RWPE2 (cell line): ENCODE results near the gene MGMT.

Source experiments
- ATAC-seq: fragments of 200-7000 bp; cut with Tn5 transposase; 3 replicates; pipeline ENCODE4 v1.9.1; 2021; ENCODE audit warnings: low read depth
- DNase-seq: peaks from one replicate; pipeline ENCODE4 v3.0.0-alpha.2; 2020; ENCODE audit warnings: low spot score
- H3K27ac ChIP-seq: fragments of 450-650 bp; 2 replicates; pipeline ENCODE4 v1.5.1; 2017; ENCODE audit warnings: mild to moderate bottlenecking; ENCODE audit not compliant: poor library complexity, severe bottlenecking
- H3K27me3 ChIP-seq: fragments of 250-450 bp; sonication (Bioruptor Pico); 2 replicates; pipeline ENCODE4 v1.5.1; 2021; ENCODE audit warnings: mild to moderate bottlenecking, moderate library complexity; ENCODE audit not compliant: insufficient read depth, poor library complexity, severe bottlenecking
- H3K36me3 ChIP-seq: fragments of 250-450 bp; sonication (Bioruptor Pico); 2 replicates; pipeline ENCODE4 v1.5.1; 2020; ENCODE audit warnings: low read depth, mild to moderate bottlenecking, moderate library complexity
- H3K4me1 ChIP-seq: fragments of 250-450 bp; sonication (Bioruptor Pico); 2 replicates; pipeline ENCODE4 v1.5.1; 2021; ENCODE audit warnings: mild to moderate bottlenecking, moderate library complexity; ENCODE audit not compliant: insufficient read depth, poor library complexity, severe bottlenecking
- H3K4me3 ChIP-seq: fragments of 250-450 bp; sonication (Bioruptor Pico); 2 replicates; pipeline ENCODE4 v1.5.1; 2021; ENCODE audit warnings: mild to moderate bottlenecking, moderate library complexity; ENCODE audit not compliant: severe bottlenecking
- H3K9me3 ChIP-seq: fragments of 250-450 bp; sonication (Bioruptor Pico); 2 replicates; pipeline ENCODE4 v1.5.1; 2021; ENCODE audit warnings: mild to moderate bottlenecking, moderate library complexity; ENCODE audit not compliant: severe bottlenecking
- CTCF ChIP-seq: fragments of 450-650 bp; IDR thresholded peaks from one replicate; pipeline ENCODE4 v1.5.1; 2017; ENCODE audit warnings: mild to moderate bottlenecking, moderate library complexity; ENCODE audit not compliant: poor library complexity, severe bottlenecking

Gene MGMT

DNA sequence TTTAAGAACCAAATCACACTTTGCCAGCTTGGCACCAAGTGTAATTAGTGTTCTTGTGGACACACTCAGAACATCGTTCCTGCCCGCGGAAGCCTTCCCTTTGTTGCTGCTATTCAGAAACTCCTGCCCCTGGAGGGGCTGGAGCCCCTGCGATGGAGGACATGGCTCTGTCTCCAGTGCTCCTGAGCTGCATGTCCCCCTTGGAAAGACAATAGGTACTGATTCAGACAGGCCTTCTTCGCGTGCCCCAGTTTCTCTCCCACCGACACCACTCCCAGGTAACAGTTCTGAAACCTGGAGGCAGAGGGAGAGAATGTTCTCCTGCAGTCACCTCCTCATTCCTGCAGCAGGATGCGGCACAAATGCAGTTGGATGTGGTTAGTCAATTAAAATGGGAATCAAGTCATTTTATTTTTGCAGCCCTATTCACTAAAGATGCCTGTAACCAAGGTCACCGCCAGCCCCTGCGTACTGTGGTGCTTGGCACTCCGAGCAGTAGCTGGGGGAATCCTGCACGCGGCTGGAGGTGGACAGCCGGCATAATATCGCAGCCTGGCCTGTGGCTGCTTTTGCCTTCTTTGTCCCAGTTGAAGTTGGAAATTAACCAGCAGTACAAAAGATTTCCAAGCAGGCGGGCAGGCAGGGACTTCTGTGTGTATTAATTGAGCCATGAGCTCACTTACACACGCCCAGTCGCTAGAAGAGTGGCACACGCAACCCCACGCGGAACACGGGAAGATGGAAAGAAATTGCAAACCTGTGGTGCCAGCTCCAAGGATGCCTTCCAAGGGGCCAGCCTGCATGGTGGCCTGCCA is 291.4 kb downstream of the MGMT start:
- TF ChIP-seq CTCF, result no peak
- ATAC-seq, result no peak

GRCh38 chr10:129759214-129760002 is 292.4 kb downstream of the MGMT start:
- Histone ChIP-seq H3K9me3 (no peaks in the 10 kb centered on the region), H3K4me3 (no peak overlapping the region), H3K27ac (no peak overlapping the region), H3K36me3 (no peaks in the 10 kb centered on the region), H3K27me3 (no peaks in the 10 kb centered on the region), H3K4me1 (no peaks in the 10 kb centered on the region)
- ATAC-seq, result no peak
- DNase-seq, result no peak
- TF ChIP-seq CTCF, result no peak

More for the DNA sequence above, 291.4 kb downstream of the MGMT start:
- Histone ChIP-seq H3K9me3 (no peaks in the 10 kb centered on the region), H3K4me3 (no peak overlapping the region), H3K36me3 (no peaks in the 10 kb centered on the region), H3K4me1 (no peaks in the 10 kb centered on the region), H3K27ac (no peak overlapping the region), H3K27me3 (no peaks in the 10 kb centered on the region)
- DNase-seq, result no peak

GRCh38 chr10:129760003-129760315 is 292.9 kb downstream of the MGMT start:
- no peak for TF ChIP-seq CTCF
- Histone ChIP-seq H3K4me1 (no peaks in the 10 kb centered on the region), H3K4me3 (no peak overlapping the region), H3K27ac (no peak overlapping the region), H3K27me3 (no peaks in the 10 kb centered on the region), H3K9me3 (no peaks in the 10 kb centered on the region), H3K36me3 (no peaks in the 10 kb centered on the region)
- ATAC-seq (no peak), DNase-seq (no peak)

DNA sequence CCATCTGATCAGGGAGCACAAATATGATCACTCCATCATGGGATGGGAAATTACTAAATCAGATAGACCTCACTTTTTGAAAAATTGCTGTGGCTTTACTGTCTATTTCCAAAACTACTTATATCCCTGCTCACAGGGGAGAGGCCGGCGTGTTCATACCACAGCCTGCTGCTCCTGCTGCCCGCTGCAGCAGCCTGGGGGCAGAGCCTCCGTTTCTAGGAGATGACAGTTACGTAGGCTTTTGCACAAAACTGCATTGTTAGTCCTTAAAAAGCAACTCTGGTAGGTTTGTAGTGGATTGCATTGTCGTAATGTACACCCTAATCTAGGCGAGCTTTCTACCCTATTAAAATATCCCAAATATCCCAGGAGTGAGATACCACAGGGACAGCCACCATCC is 293.4 kb downstream of the MGMT start:
- TF ChIP-seq CTCF, result no peak
- no peaks in the 10 kb centered on the region for H3K9me3 ChIP-seq
- H3K4me1 ChIP-seq, result no peaks in the 10 kb centered on the region
- no peak for ATAC-seq
- DNase-seq, result no peak
- no peaks in the 10 kb centered on the region for H3K27me3 ChIP-seq
- H3K36me3 ChIP-seq, result no peaks in the 10 kb centered on the region
- H3K4me3 ChIP-seq, result no peak overlapping the region
- H3K27ac ChIP-seq, result no peak overlapping the region
